ENCODE measurements around the gene RTN4. TPM values are rescaled to one million over a fixed set of nuclear protein-coding genes. Genes with fewer than 3 reads are reported as not detected.

RTN4 gene
- total RNA-seq, 1 experiment from 2014 or later: 200 TPM

GRCh38 chr2:54977149-54977548 is 73.1 kb downstream of the RTN4 start:
- Histone ChIP-seq H2BK120ac (ENCODE audit: low read depth, low read length, poor library complexity, severe bottlenecking) (no peak overlapping the region), H4K20me1 (ENCODE audit: control insufficient read depth, insufficient read depth, insufficient read length) (no peaks in the 10 kb centered on the region), H3K9ac (ENCODE audit: extremely low read depth, insufficient read length, low read length) (no peak overlapping the region), H3K79me2 (ENCODE audit: insufficient read depth, low read length) (peaks cover 4% of the 10 kb centered on the region; the same call in 1 of the 2 replicates), H4K91ac (ENCODE audit: insufficient read length, low read depth, low read length) (no peak overlapping the region), H4K5ac (ENCODE audit: insufficient read length, low read depth, low read length) (no peak overlapping the region), H2BK12ac (ENCODE audit: insufficient read length, low read depth, low read length) (no peak overlapping the region), H3K9me3 (ENCODE audit: control insufficient read depth, low read depth, low read length) (no peaks in the 10 kb centered on the region), H3K27ac (ENCODE audit: insufficient read length, low read depth, low read length) (no peak overlapping the region), H3T11ph (ENCODE audit: low read length) (no peak overlapping the region), H3K4me1 (ENCODE audit: insufficient read depth, low read length) (peaks cover 3% of the 10 kb centered on the region; the same call in 1 of the 2 replicates), H3K56ac (ENCODE audit: insufficient read length, low read depth, low read length) (no peak overlapping the region), H3K23me2 (ENCODE audit: insufficient read length, low read depth, low read length, poor library complexity, severe bottlenecking) (no peaks in the 10 kb centered on the region), H2AK5ac (ENCODE audit: insufficient read length, low read length) (no peak overlapping the region), H2BK20ac (ENCODE audit: low read depth, low read length, poor library complexity, severe bottlenecking) (no peak overlapping the region), H4K8ac (replicated peaks; ENCODE audit: insufficient read length, low read depth, low read length) (no peak overlapping the region), H3K4me2 (ENCODE audit: insufficient read depth, insufficient read length, low read length) (no peak overlapping the region), H3K4ac (ENCODE audit: low read depth, low read length) (no peak overlapping the region), H2BK5ac (ENCODE audit: insufficient read length, low read length) (no peak overlapping the region), H3K14ac (ENCODE audit: insufficient read depth, low read length) (no peak overlapping the region), H3K18ac (ENCODE audit: insufficient read length, low read depth, low read length) (no peak overlapping the region), H3K23ac (ENCODE audit: insufficient read length, low read depth, low read length) (no peak overlapping the region), H3K27me3 (ENCODE audit: insufficient read depth, low read length) (no peaks in the 10 kb centered on the region), H2AFZ (ENCODE audit: low read length) (no peak overlapping the region), H2BK15ac (ENCODE audit: low read depth, low read length) (no peak overlapping the region), H3K79me1 (ENCODE audit: insufficient read depth, low read depth, low read length, poor library complexity, severe bottlenecking) (no peaks in the 10 kb centered on the region)
- DNase-seq: no peak
- no CpG with 5 or more reads among the region's 2 CpGs for WGBS (ENCODE audit: extremely low coverage, insufficient read length, low lambda C conversion rate)
- no peaks in the 10 kb centered on the region for H3K27me3 Mint-ChIP-seq (ENCODE audit: low read depth)
- no peak overlapping the region; a peak in 1 of 7 replicates for H3K27ac Mint-ChIP-seq
- no peaks in the 10 kb centered on the region for H3K9me3 Mint-ChIP-seq
- TF ChIP-seq, protein P1, sequence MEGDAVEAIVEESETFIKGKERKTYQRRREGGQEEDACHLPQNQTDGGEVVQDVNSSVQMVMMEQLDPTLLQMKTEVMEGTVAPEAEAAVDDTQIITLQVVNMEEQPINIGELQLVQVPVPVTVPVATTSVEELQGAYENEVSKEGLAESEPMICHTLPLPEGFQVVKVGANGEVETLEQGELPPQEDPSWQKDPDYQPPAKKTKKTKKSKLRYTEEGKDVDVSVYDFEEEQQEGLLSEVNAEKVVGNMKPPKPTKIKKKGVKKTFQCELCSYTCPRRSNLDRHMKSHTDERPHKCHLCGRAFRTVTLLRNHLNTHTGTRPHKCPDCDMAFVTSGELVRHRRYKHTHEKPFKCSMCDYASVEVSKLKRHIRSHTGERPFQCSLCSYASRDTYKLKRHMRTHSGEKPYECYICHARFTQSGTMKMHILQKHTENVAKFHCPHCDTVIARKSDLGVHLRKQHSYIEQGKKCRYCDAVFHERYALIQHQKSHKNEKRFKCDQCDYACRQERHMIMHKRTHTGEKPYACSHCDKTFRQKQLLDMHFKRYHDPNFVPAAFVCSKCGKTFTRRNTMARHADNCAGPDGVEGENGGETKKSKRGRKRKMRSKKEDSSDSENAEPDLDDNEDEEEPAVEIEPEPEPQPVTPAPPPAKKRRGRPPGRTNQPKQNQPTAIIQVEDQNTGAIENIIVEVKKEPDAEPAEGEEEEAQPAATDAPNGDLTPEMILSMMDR (conservative IDR thresholded peaks at IDR 0.05): no peak
- peaks cover 7 to 12% of the 10 kb centered on the region in 2 experiments for H3K4me1 Mint-ChIP-seq
- H3K36me3 Mint-ChIP-seq (ENCODE audit: insufficient read depth in 1 of 3, low read depth in 3 of 3): peaks cover 12 to 35% (median 32%) of the 10 kb centered on the region in 3 experiments; a peak in 6 of 7 replicates
- no peak overlapping the region for H3K4me3 Mint-ChIP-seq

Measured in H9 (cell line).